Adipocyte (in vitro differentiated cells): Measurements from ENCODE around the gene CES4A.
"Not testable (repeated sequence)": the region's sequence is repeated elsewhere in the genome, so short reads cannot be mapped to it uniquely, and the experiment has no call there.

ENCODE experiments used
- DNase-seq: peaks from one replicate; pipeline ENCODE4 v3.0.0-alpha.2; 2015; ENCODE audit warnings: low read depth
- H3K27me3 ChIP-seq: replicated peaks from 2 replicates; pipeline ENCODE4 v1.7.0; 2013; ENCODE audit warnings: mild to moderate bottlenecking, low read length, moderate library complexity; ENCODE audit not compliant: control insufficient read depth, insufficient read depth
- H3K36me3 ChIP-seq: 2 replicates; pipeline ENCODE4 v1.7.0; 2013; ENCODE audit warnings: low read length, mild to moderate bottlenecking, moderate library complexity; ENCODE audit not compliant: control insufficient read depth, insufficient read depth, severe bottlenecking
- H3K4me1 ChIP-seq: 2 replicates; pipeline ENCODE4 v1.7.0; 2013; ENCODE audit warnings: mild to moderate bottlenecking, low read length, moderate library complexity; ENCODE audit not compliant: control insufficient read depth, insufficient read depth
- H3K4me3 ChIP-seq: 2 replicates; pipeline ENCODE4 v1.7.0; 2013; ENCODE audit warnings: mild to moderate bottlenecking, low read length, moderate library complexity
- H3K9ac ChIP-seq: 2 replicates; pipeline ENCODE4 v1.7.0; 2013; ENCODE audit warnings: mild to moderate bottlenecking, low read length, moderate library complexity
- H3K9me3 ChIP-seq: 2 replicates; pipeline ENCODE4 v1.7.0; 2013; ENCODE audit warnings: mild to moderate bottlenecking, low read length, moderate library complexity; ENCODE audit not compliant: control insufficient read depth

CES4A gene

GRCh38 chr16:67040166-67040565, 51.8 kb downstream of the CES4A start:
- no peaks in the 10 kb centered on the region for H3K27me3 ChIP-seq
- H3K9ac ChIP-seq, result no peak overlapping the region
- peaks cover 13% of the 10 kb centered on the region for H3K4me1 ChIP-seq
- H3K4me3 ChIP-seq, result no peak overlapping the region
- DNase-seq, result no peak
- peaks cover 23% of the 10 kb centered on the region for H3K36me3 ChIP-seq
- no peaks in the 10 kb centered on the region for H3K9me3 ChIP-seq

DNA sequence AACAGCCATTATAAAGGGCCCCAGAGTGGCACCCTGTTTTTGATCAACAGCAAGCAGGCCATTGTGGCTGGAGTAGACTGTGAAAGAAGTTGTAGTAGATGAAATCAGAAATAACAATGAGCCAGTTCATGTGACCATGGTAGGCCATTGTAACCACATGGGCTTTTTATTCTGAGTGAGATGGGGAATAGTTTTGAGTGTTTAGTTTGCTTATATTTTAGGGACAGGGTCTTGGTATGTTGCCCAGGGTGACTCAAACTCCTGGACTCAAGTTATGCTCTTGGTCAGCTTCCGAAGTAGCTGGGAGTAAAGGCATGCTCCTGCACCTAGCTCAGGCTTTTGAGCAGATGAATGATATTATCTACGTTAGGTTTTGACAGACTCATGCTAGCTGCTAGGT, 52.5 kb downstream of the CES4A start:
- Histone ChIP-seq H3K4me3 (no peak overlapping the region), H3K9ac (no peak overlapping the region), H3K9me3 (no peaks in the 10 kb centered on the region), H3K36me3 (peaks cover 23% of the 10 kb centered on the region), H3K27me3 (no peaks in the 10 kb centered on the region), H3K4me1 (peaks cover 13% of the 10 kb centered on the region)
- peak; percentile 35 for DNase-seq

DNA sequence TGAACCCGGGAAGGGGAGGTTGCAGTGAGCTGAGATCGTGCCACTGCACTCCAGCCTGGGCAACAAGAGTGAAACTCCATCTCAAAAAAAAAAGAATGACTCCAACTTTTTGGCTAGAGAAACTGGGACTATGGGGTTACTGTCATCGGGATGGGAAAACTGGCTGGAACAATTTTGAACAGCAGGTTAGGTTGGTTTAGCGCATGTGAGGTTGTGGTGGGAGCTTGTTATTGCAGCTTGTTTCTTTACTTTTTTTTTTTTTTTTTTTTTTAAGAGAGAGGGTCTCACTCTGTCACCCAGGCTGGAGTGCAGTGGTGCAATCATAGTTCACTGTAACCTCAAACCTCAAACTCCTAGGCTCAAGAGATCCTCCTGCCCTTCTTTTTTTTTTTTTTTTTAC, 53.1 kb downstream of the CES4A start:
- H3K36me3 ChIP-seq, result peaks cover 27% of the 10 kb centered on the region

GRCh38 chr16:67043420-67043819, 55.0 kb downstream of the CES4A start:
- no peaks in the 10 kb centered on the region for H3K9me3 ChIP-seq
- no peak for DNase-seq
- no peak overlapping the region for H3K4me3 ChIP-seq
- H3K4me1 ChIP-seq, result peaks cover 7% of the 10 kb centered on the region
- peaks cover 24% of the 10 kb centered on the region for H3K36me3 ChIP-seq
- H3K9ac ChIP-seq, result no peak overlapping the region
- H3K27me3 ChIP-seq, result no peaks in the 10 kb centered on the region

More for the DNA sequence above, 53.1 kb downstream of the CES4A start:
- not testable (repeated sequence) for DNase-seq, H3K4me1 ChIP-seq, H3K4me3 ChIP-seq, H3K27me3 ChIP-seq, H3K9me3 ChIP-seq, H3K9ac ChIP-seq

- H3K27me3 ChIP-seq, result no peaks in the 10 kb centered on the region
- no peaks in the 10 kb centered on the region for H3K9me3 ChIP-seq
- H3K36me3 ChIP-seq, result peaks cover 8% of the 10 kb centered on the region
- peaks cover 15% of the 10 kb centered on the region for H3K4me1 ChIP-seq
- no peak overlapping the region for H3K9ac ChIP-seq
- no peak for DNase-seq
- H3K4me3 ChIP-seq, result no peak overlapping the region
Observed at GRCh38 chr16:67050796-67051195, 62.4 kb downstream of the CES4A start.

GRCh38 chr16:67052399-67052798, 64.0 kb downstream of the CES4A start:
- no peak for DNase-seq
- Histone ChIP-seq H3K4me1 (peaks cover 21% of the 10 kb centered on the region), H3K36me3 (peaks cover 3% of the 10 kb centered on the region), H3K9ac (no peak overlapping the region), H3K27me3 (no peaks in the 10 kb centered on the region), H3K9me3 (no peaks in the 10 kb centered on the region), H3K4me3 (no peak overlapping the region)

- DNase-seq, result no peak
- Histone ChIP-seq H3K36me3 (peaks cover 3% of the 10 kb centered on the region), H3K9ac (no peak overlapping the region), H3K27me3 (no peaks in the 10 kb centered on the region), H3K4me1 (peaks cover 21% of the 10 kb centered on the region), H3K4me3 (no peak overlapping the region), H3K9me3 (no peaks in the 10 kb centered on the region)
Observed at GRCh38 chr16:67053767-67054334, 65.5 kb downstream of the CES4A start.

DNA sequence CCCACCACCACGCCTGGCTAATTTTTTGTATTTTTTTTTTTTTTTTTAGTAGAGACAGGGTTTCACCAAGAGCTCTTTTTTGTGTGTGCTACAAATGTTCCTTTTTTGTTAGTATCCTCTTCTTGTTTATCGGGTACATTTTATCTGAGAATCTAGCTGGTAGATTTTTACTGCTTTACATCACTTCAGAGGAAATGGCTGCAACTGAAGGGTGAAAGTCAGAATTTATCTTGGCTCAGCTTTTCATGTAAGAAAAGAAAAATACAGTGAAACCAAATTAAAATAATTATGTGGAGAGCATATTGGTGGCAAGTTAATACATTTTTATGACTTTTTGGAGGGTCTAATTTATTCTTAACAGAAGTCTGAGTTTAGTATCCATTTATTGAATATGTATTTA, 66.5 kb downstream of the CES4A start:
- Histone ChIP-seq H3K9ac (no peak overlapping the region), H3K4me1 (peaks cover 21% of the 10 kb centered on the region), H3K9me3 (no peaks in the 10 kb centered on the region), H3K27me3 (no peaks in the 10 kb centered on the region), H3K4me3 (no peak overlapping the region), H3K36me3 (peaks cover 3% of the 10 kb centered on the region)
- DNase-seq, result no peak

DNA sequence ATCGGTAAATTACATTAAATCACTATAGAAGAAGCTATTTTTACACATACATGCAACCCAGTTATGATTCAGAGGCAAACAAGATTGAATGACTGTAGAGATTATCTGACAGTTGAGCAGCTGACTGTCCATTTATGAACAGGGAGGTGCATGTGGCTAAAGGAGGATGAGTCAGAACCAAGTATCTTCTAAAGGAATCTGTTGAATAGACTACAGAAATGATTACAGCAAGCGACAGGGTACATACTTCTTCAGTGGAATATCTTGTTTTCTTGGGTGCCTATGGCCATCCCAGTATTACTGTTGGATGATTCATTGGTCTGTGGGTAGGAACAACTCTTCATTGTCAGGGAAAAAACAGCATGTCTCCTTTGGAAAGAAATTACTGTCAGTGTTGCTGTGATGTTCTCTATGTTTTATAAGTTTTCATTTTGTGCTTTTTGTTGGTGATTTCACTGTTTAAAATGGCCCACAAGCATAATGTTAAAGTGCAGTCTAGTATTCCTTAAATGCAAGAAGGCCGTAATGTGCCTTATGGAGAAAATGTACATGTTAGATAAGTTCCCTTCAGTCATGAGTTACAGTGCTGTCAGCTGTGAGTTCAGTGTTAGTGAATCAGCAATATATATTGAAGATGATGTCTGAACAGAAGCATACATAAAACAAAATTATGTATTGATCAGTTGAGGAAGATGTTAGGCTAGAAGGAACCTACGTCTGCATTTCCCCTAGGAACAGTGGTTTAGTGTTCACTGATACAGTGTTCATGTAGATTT, 67.5 kb downstream of the CES4A start:
- peak; percentile 80 for DNase-seq
- Histone ChIP-seq H3K36me3 (peaks cover 3% of the 10 kb centered on the region), H3K4me3 (no peak overlapping the region)

More for the DNA sequence above, 67.5 kb downstream of the CES4A start:
- no peaks in the 10 kb centered on the region for H3K27me3 ChIP-seq
- H3K4me1 ChIP-seq, result peaks cover 18% of the 10 kb centered on the region
- H3K9ac ChIP-seq, result peak overlapping the region; percentile 1
- no peaks in the 10 kb centered on the region for H3K9me3 ChIP-seq
